GM12874 (cell line): ENCODE results near the gene F3.
A peak's percentile ranks its signal among the peaks of the same experiment; 100 is the strongest.

Experiments used
- TF ChIP-seq, protein P1 (sequence below): IDR thresholded peaks from 2 replicates; pipeline ENCODE4 v1.5.1; 2011; ENCODE audit warnings: low read depth, mild to moderate bottlenecking, control low read depth, low read length, moderate library complexity; ENCODE audit not compliant: insufficient read depth

Gene F3

DNA sequence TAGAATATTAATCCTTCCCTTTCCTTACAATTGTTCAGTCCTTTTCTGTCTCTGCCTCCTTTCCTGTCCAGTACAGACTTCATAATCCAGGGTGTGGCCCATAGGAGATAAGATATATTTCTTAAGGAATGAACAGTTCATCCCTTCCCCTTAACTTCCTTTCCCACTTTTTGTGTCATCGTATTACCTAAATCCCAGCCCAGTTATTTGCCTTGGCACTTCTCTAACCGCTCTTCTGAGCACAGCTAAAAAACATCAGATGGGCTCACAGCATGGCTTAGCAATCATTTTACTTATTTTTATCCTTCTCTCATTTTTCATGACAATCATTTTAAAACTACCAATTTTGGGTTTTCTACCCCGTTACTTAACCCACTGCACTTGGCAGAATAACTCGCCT is 39.6 kb downstream of the F3 start:
- TF ChIP-seq, protein P1, sequence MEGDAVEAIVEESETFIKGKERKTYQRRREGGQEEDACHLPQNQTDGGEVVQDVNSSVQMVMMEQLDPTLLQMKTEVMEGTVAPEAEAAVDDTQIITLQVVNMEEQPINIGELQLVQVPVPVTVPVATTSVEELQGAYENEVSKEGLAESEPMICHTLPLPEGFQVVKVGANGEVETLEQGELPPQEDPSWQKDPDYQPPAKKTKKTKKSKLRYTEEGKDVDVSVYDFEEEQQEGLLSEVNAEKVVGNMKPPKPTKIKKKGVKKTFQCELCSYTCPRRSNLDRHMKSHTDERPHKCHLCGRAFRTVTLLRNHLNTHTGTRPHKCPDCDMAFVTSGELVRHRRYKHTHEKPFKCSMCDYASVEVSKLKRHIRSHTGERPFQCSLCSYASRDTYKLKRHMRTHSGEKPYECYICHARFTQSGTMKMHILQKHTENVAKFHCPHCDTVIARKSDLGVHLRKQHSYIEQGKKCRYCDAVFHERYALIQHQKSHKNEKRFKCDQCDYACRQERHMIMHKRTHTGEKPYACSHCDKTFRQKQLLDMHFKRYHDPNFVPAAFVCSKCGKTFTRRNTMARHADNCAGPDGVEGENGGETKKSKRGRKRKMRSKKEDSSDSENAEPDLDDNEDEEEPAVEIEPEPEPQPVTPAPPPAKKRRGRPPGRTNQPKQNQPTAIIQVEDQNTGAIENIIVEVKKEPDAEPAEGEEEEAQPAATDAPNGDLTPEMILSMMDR: no peak

DNA sequence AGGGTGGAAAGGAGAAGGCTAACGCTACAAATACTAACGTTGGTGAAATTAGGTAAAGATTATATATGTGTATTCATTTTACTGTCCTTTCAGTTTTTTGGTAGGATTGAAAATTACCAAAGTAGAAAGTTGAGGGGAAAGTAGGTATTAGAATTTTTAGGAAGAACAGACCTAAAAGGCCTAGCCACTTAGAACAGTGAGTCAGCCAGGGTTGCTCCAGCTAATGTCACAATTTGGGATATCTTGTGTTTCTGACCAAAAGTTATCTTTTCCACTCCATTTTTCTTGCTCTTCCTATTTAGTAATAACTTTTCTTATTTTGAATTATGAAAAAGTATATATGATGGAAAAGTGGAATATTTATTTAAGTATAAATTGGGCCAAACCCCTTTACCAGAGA is 40.1 kb downstream of the F3 start:
- TF ChIP-seq, protein P1: no peak

DNA sequence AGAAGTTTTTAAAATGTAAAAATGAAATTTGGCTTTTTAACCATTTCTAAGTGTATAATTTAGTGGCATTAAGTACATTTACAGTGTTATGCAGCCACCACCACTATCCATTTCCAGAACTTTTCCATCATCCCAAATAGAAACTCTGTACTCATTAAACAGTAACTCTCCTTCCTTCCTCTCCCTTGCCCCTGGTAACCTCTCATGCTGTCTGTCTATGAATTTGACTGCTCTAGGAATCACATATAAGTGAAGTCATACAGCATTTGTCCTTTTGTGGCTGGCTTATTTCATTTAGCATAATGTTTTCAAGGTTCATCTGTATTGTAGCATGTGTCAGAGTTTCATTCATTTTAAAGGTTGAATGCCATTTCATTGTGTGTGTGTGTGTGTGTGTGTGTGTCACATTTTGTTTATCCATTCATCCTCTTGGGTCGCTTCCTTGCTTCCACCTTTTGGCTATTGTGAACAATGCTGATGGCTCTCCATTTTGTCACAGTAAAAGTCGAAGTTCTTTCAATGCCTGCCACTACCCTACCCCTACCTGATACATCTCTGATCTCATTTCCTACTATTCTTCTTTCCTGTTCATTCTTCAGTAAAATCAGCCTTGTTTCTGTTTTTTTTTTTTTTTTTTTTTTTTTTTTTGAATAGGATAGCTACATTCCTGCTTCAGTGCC is 45.3 kb downstream of the F3 start:
- TF ChIP-seq, protein P1: no peak

DNA sequence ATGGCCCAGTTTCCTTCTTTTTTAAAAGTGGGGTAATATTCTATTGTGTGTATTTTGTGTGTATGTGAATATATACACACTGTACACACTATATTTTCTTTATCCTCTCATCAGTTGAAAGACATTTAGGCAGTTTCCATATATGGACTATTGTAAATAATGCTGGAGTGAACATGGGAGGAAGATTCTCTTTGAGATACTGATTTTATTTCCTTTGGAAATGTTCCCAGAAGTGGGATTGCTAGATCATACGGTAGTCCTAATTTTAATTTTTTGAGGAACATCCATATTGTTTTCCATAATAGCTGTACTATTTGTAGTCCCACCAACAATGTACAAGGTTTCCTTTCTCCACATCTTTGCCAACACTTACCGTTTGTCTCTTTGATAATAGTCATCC is 51.0 kb downstream of the F3 start:
- TF ChIP-seq, protein P1: no peak

DNA sequence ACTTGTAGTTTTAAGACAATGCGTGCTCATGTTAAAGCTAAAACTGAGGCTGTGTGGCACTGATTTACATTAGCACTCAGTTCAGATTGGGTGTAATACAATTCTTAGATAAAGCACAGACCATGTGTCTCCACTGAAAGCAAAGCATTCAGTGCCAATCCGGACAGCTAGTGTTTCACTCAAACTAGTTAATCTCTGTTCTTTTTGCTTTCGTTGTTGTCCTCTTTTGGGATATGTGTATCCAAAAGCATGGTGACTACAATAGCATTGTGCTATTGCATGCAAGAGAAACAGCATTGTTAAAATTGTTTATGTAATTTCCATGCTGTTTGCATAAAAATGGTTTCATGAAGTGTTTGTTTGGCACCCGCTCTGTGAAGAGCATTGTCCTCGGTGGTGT is 54.6 kb downstream of the F3 start:
- TF ChIP-seq, protein P1: no peak

DNA sequence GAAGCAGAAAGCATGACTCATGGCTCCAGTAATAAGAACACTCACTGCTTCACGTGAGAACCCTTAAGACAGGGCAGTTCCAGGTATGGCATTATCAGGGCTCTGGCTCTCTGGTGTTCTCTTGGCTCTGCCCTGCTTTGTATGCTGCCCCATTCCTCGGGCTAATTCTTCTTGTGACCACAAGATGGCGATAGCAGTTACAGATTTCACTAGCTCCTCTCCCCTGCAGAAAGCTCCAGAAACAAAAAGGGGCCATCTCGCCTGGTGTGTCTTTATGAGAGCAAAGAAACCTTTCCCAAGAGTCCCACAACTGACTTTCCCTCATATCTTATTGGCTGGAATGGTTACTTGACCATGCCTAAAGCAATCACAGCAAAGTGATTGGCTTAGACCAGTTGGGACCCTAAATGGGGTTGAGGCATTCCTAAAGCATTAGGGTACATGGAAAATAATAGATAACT is 60.1 kb downstream of the F3 start:
- TF ChIP-seq, protein P1: peak; percentile 77

DNA sequence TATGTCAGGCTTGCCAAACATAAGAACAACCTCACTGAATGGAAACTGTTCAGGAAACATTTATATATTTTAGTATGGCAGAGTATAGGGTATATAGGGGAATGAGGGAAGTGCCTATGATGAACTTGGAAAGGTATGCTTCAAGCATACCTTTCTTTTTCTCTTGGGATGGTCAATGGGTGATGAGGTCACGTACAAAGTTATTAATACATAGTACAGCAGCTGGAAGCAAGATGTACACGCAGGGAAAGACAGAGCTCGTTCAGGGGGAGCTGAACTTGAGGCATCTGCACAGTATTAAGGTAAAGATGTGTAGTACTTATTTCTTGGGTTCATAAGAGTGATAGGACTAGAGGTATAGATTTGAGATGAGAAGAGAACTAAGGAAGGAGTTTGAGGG is 61.9 kb downstream of the F3 start:
- TF ChIP-seq, protein P1: no peak
